GM18870 (cell line): Measurements from ENCODE around the gene IL1F10.

Source experiments
- ATAC-seq: cut with Tn5 transposase; IDR thresholded peaks from one replicate; pipeline ENCODE4 v1.9.1; 2021; ENCODE audit warnings: moderate library complexity; ENCODE audit not compliant: unreplicated experiment

IL1F10 gene

GRCh38 chr2:113067681-113068080 lies at the start of gene IL1F10:
Gene IL1F10, plus strand, starts transcription at chr2:113067970. Its CDS starts 4,769 bp downstream, at chr2:113072739.
- no peak for ATAC-seq

DNA sequence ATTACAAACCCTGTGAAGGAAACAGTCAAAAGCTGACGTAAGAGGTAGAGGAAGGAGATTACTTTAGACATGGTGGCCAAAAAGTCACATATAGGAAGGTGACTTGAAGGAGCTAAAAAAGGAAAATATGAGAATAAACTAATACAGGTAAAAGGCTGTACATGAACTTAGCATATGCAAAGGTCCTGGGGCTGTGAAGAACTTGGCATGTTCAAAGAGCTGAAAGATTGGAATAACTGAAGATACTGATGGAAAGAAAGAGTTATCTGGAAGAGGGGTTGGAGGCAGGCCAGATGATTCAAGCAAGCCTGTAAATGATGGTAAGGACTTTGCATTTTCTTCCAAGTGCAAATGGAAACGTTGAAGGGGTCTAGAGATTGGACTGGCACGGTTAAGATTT lies 49.3 kb upstream of the IL1F10 start:
- ATAC-seq = no peak

GRCh38 chr2:113021312-113021711 lies 46.5 kb upstream of the IL1F10 start:
- no peak for ATAC-seq

GRCh38 chr2:113024764-113025163 lies 43.0 kb upstream of the IL1F10 start:
- ATAC-seq = no peak

- ATAC-seq = no peak
Measured at GRCh38 chr2:113025737-113026136, 42.0 kb upstream of the IL1F10 start.

GRCh38 chr2:113027691-113028090 lies 40.1 kb upstream of the IL1F10 start:
- no peak for ATAC-seq

DNA sequence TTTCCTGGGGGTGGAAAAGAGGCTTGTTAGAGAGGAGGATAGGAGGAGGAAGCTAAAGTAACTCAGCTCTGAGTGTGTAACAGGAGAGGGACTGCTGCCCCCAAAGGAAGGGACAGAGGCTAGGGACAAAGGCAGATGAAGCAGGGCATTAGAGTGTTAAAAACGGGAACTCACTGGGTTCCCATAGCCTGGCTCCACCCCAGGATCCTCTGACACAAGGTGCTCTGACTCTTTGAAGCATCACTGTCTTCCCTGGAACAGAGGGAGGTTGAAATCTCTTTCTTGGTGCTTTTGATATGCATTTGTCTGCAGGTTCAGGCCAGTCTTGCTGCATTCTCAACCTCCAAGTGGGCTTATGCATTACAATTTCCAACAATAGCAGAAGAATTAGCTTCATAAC lies 39.7 kb upstream of the IL1F10 start:
- no peak for ATAC-seq

GRCh38 chr2:113032737-113033136 lies 35.0 kb upstream of the IL1F10 start:
- no peak for ATAC-seq

DNA sequence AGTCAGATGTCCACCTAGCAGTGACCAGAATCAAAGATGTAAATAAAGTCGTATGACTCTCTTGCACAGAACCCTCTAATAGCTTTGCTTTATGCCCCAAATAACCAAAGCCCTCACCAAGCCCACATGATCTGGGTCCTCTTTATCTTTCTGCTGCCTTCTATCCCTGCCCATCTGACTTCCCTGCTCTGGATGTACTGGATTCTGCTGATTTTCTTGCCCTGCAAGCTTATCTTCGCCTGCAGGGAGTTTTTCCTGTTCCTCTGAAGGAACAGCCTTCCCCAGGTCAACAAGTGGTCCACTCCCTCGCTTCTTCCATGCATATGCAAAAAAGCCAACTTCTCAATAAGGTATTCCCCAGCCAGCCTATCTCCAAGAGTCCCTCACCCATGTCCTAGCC lies 33.8 kb upstream of the IL1F10 start:
- no peak for ATAC-seq

- no peak for ATAC-seq
Measured at GRCh38 chr2:113036763-113037162, 31.0 kb upstream of the IL1F10 start.

GRCh38 chr2:113038291-113038690 lies 29.5 kb upstream of the IL1F10 start:
- no peak for ATAC-seq

DNA sequence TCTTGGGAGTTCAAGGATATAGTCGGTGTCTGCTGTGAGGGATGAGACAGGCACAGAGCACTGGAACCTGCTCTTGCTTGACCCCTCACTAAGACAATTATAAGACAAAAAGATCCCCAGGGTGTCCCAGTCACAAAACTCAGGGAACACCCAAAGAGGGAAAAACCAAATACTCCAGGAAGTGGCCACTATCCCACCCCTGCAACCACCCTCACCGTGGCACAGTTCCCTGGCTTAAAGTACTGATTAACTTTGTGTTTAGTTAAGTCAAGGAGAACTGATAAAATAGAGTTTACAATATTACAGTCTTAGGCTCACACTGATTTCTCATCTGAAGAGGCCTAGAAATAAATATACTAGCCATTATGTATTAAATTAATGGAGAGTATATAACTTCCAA lies 28.6 kb upstream of the IL1F10 start:
- ATAC-seq = no peak

- ATAC-seq = no peak
Measured at GRCh38 chr2:113039719-113040118, 28.1 kb upstream of the IL1F10 start.

DNA sequence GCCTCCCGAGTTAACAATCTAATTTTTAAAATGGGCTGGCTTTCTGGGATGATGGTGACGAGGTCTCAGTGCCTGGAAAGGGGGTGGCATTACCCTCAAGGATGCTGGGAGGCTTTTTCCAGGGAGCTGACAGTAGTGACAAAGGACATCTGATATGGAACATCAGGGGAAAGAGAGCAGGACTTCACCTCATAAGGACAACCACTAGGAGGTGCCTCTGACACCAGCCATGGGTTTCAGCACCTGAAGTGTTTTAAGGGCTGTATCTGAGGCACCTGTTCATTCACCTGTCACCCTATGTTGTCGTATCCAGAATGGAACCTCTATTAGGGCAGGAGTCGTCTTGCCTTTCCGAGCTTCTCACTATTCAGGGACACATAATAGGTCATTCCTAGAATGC lies 25.9 kb upstream of the IL1F10 start:
- ATAC-seq = no peak

DNA sequence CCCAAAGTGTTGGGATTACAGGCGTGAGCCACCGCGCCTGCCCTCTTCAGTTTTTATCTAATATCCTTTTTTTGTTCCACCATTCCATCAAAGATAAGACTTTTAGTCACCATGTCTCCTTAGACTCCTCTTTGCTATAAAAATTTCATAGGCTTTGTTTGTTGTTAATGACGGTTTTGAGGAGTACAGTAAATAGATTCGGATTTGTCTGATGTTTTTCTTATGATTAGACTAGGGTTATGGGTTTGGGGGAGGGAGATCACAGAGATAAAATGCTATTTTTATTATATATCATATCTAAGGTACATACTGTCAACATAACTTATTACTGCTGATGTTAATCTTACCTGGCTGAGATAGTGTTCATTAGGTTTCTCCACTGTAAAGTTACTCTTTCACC lies 21.3 kb upstream of the IL1F10 start:
- no peak for ATAC-seq

DNA sequence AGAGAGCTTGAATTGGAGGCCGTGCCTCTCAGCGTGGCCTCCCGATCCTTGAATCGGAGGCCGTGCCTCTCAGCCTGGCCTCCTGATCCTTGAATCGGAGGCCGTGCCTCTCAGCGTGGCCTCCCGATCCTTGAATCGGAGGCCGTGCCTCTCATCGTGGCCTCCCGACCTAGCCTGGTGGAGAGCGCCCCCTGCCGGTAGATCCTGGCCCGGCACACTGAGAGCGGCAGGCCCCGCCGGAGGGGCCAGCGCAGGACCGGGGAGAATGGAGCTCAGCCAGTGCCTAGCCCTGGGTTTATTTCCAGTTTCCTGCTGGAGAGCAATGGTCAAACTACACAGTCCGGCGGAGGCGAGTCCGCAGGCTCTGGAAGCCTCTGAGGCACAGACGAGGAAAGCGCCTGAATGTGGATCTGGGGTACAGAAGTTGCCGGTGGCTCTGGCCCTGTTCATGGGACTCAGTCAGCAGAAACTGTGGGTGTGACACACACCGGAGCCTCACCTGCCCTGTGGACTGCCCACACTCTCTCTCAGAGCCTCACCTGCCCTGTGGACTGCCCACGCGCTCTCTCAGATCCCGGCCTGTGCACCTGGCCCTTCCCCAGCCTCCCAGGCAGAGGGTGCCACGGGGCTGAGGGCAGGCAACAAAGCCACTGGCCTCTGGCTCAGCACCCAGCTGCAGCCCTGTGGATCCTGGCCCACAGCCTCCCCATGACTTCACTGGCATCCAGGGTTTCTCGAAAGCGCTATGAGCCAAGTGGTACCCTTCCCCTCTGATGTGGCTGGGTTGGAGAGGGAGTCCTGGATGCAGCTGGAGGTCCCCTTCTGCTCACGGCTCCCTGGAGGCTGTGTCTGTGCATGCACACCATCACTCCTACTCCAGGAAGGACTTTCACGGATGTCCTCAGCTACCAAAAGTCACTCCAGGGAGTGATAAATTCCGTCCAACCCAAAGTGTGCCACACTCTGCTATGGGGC lies 16.6 kb upstream of the IL1F10 start:
- no peak for ATAC-seq

GRCh38 chr2:113052396-113052917 lies 15.3 kb upstream of the IL1F10 start, which contains the start of gene IL36B:
Gene IL36B, minus strand, starts transcription at chr2:113052867.
- ATAC-seq = no peak

DNA sequence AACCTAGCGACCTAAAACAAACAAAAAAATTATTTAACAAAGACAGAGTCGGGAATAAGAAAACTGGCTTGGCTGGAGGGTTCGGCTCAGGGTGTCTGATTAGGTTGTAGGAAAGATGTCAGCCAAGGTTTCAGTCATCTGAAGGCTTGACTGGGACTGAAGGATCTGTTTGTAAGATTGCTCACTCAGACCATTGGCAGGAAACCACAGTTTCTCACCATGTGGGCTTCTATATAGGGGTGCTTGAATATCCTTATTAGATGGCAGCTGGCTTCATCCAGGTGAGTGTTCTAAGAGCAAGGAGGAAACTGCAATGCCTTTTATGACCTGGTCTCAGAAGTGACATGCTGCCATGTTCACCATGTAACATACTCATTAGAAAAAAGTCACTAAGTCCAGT lies 14.1 kb upstream of the IL1F10 start:
- no peak for ATAC-seq

GRCh38 chr2:113054066-113054465 lies 13.7 kb upstream of the IL1F10 start:
- ATAC-seq = no peak

- ATAC-seq = no peak
Measured at GRCh38 chr2:113056521-113056920, 11.2 kb upstream of the IL1F10 start.

- no peak for ATAC-seq
Measured at GRCh38 chr2:113057117-113057516, 10.7 kb upstream of the IL1F10 start.

- ATAC-seq = no peak
Measured at GRCh38 chr2:113058411-113058994, 9.3 kb upstream of the IL1F10 start.
